NCI-H510A (cell line): ENCODE results near the gene WDFY2.
"Not testable (repeated sequence)": the region's sequence is repeated elsewhere in the genome, so short reads cannot be mapped to it uniquely, and the experiment has no call there.

Source experiments
- DNase-seq: peaks from one replicate; lab custom pipeline; 2025; lab: John Stamatoyannopoulos, UW

WDFY2 gene

DNA sequence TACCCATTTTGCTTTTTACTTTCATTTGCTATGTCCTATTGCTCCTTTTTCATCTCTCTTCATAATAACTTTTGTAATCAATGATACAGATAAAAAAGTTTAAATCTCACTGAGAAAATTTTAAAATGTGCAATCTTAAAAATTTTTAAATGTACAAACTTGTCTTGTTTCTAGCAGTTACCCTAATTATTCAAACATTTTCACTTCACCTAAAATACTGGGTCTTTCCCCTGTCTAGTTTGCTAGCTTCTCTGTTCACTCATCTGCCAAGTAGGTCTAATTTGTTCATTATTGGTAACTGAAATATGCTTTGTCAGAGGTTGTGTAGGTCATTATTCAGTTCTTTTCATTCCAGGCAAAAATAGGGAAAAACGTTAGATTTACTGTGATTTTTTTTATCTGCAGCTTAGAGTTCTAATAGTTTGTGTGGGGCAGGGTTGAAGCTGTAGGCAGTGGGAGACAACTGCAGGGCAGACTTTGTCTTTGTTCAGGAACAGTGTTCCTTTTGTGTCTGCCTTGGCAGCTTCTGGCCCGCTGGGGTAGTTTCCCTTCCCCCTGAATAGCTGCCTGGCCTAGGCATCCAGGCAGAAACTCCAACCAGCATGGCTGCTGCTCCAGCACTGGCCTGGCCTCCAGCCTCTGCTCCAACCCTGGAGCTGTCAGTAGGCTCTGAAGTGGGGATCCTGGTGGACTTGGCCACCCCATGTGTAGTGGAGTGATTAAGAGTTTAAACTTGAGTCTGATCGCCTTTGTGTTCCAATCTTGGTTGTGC, 48.5 kb downstream of the WDFY2 start:
- no peak for DNase-seq

DNA sequence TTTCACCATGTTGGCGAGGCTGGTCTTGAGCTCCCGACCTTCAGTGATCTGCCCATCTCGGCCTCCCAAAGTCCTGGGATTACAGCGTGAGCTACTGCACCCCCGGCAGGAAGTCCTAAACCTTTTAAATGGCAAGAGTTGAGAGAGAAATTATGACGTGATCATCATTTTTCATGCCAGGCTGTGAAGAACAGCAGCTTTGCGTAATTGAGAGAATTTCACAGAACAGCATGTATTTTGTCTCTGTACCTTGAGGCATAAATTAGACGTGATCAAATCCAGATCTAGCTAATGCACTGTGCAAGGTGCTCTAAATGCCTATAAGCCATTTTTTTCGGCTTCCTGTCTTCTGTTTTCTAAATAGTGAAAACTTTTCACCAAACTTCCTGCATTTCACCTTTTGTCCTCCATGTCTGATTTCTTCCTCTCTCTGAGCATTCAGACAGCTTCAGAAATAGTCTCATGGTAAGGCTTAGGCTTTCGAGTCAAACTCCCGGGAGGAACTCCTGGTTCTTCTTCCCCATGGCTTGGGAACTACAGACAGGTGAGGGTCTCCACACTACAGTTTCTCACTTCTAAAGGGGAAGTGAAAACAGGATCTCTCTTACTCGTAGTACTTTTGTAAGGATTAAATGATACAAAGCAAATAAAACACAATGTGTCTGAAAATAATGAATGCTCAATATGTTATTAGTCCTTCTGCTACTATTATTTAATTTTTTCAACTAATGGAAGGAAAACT, 51.0 kb downstream of the WDFY2 start:
- DNase-seq = no peak

DNA sequence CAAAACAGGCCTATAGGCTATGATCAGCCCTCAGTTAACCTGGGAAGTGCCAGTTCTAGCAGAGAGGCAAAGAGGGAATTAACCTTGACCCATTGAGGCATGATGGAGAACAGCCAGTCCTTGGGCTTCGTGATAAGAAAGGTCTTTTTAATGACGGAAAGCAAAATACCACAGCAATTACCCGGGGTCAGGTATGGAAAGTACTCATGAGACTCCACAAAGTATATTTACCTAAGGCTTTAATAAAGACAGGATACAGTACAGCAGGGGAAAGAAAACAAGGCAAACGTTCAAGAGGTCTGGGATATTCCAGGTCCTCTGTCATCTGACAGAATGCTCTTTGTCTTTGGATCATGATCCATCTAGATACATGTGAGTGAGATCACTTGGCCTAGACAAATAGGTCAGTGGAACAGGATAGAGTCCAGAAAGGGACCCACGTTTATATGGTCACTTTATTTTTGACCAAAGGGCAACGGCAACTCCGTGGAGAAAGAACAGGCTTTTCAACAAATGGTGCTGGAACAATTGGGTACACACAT, 52.2 kb downstream of the WDFY2 start:
- DNase-seq = peak; percentile 9

GRCh38 chr13:51637852-51638215, 53.6 kb downstream of the WDFY2 start:
- DNase-seq = no peak

DNA sequence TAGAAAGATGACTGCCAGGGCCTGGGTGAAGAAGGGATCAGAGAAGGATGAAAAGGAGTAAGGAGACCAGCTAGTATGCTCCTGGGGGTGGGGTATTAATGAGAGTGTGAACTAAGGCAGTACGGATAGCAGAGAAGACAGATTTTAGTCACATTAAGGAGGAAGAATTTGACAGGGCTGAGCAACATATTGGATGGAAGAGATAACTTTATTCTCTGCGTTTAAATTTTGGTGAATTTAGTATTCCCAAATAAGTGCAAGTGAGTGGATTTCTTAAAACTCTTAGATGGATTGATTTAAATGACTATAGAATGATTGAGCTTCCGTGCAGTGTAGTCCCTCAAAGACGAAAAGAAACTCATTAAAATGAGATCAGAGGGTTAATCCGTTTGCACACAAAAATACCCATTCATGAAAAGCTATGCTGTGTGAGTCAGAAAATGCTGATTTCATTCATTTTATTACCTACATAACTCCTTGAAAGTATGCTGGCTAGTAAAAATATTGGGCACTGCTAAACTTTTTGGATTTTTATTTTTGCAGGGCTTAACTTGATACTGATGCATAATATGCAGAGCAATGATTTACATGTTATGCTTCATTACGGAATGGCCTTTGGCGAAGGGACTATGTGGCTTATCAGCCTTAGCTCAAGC, 54.1 kb downstream of the WDFY2 start:
- no peak for DNase-seq

DNA sequence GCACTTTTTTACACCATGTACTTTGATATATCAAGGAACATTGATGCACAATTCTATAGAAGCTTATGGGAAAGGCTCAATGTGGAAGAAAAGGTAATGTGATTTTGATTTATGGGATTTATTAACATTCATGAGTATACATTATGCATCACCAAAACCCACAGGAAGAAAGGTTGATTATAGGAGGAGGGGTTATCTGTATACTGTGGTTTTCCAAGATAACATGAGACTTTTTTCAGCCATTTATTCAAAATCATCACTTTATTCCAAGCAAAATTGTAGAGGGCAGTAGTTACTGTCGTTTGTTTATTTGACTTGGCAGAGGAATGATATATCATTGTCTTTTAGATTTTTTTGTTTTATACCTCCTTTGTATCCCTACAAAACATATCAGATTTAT, 54.9 kb downstream of the WDFY2 start:
- no peak for DNase-seq

GRCh38 chr13:51640696-51641095, 56.4 kb downstream of the WDFY2 start:
- DNase-seq = not testable (repeated sequence)

GRCh38 chr13:51643105-51643881, 59.0 kb downstream of the WDFY2 start:
- no peak for DNase-seq

- no peak for DNase-seq
These were observed 59.6 kb downstream of the WDFY2 start for GRCh38 chr13:51643882-51644281.

- no peak for DNase-seq
These were observed 60.4 kb downstream of the WDFY2 start for GRCh38 chr13:51644654-51645053.

GRCh38 chr13:51645154-51645650, 60.9 kb downstream of the WDFY2 start:
- no peak for DNase-seq

DNA sequence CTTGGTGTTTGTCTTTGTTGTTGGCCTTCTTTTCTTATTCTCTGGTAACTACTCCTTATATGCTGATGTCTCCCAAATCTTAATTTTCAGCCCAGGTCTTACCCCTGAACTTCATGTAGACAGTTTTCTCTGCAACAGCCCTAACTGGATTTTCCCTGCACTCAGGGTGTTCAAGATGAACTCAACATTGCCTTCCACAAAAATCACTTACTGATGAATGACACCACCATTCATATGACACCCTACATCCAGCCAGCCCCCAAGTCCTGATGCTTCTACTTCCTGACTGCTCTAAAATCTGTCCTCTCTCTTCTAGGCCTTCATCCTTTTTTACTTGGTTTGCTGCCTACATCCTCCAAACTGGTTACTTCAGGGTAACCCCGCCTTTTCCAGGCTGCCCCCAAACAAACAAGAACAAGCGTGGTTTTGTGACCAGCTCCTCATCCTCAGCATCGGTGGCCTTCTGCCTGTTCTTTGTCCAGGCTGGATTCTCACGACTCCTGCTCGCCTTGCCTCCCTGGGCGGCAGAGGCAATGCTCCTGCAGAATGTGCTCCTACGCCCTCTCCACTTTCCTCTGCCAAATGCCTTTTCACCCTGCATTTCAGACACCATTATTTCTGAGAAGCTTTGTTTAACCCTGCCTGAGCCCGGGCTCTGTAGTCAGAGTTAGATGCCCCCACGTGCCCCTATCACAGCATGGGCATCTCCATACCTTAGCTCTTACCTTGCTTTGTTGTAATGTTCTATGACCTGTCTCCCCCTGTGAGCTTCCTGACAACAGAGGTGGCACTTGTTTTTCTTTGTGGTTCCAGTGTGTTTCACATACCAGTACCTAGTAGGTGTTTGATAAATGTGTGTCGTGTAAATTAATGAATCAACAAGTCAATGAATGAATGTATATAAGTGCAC, 61.8 kb downstream of the WDFY2 start:
- no peak for DNase-seq

DNA sequence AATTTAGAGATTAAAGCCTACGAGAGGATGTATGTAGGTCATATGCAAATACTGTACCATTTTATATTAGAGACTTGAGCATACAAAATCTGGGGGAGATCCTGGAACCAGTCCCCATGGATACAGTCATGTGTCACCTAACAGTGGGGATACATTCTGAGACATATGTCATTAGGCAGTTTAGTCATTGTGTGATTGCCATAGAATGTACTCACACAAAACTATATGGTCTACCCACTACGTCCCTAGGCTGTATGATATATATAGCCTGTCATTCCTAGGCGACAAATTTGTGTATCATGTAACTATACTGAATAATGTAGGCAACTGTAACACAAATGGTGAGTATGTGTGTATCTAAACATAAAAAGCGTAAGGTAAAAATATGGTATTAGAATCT, 62.8 kb downstream of the WDFY2 start:
- DNase-seq = no peak

- DNase-seq = not testable (repeated sequence)
These were observed 67.9 kb downstream of the WDFY2 start for GRCh38 chr13:51652193-51652592.

DNA sequence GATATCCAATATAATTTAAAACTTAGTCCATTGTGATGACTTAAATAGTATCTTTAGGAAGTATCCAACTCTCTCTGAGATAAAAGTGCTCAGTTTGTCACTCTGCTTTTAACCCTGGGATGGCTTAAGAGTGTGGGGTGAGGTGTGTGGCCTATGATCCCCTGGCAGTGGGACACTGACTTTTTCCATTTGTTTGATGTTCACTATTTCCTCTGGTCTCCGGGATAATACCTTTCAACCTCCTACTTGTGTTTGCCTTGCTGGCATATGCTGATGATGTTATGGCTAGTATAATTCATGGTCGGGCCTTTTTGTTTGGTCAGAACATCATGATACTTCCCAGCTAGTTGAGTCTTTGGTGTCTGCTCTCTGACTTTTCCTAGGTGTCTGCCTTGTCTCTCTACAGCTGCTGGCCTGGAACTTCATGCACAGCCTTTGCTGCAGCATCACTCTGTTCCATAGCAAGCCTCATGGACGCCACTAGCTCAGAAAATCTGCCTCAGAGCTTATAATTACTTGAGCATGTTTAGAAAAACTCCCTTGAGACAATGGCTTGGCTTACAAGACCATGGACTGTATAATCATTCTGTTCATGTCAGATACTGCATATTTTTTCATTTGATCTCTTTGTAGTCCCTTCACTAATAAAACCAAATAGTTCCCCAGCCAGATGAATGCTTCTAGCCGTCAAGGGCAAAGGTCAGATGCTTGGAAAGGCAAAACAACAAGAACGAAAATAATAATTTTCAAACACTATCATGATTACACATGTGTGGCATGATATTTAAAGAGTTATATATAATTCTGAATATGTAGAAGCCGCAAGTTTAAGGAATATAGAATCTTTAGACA, 75.2 kb downstream of the WDFY2 start:
- no peak for DNase-seq

GRCh38 chr13:51660813-51661212, 76.6 kb downstream of the WDFY2 start:
- no peak for DNase-seq

- DNase-seq = no peak
These were observed 80.0 kb downstream of the WDFY2 start for GRCh38 chr13:51663973-51664957.

DNA sequence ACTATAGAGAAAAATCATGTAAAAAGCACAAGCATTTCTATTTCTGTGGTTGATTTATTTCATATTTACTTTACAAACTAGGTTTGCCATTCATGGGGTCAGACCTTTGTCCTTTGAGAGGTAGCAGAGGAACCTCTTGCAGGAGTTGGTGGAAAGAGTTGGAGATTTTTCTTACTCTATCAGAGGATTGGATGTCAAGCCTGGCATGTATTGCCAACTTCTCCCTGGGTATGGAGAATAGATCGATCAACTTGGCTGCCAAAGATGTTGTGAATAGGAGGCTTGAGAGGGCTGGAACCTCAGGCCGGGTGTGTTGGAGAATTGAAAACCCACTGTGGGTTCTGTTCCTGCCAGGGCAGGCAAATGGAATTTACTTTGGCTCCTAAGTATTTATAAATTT, 81.2 kb downstream of the WDFY2 start:
- DNase-seq = no peak

- no peak for DNase-seq
These were observed 82.1 kb downstream of the WDFY2 start for GRCh38 chr13:51666374-51666773.
